Right lung (tissue), 10 donors: Measurements from ENCODE around the gene ZNF765. TPM values are rescaled to one million over a fixed set of nuclear protein-coding genes. Genes with fewer than 3 reads are reported as not detected.
"Not testable (repeated sequence)": the region's sequence is repeated elsewhere in the genome, so short reads cannot be mapped to it uniquely, and the experiment has no call there.

Experiments
- DNase-seq, 2 donors: peaks; one replicate each; pipeline ENCODE4 v3.0.0-alpha.2; 2013
- long read RNA-seq, 8 donors: transcript quantifications; one replicate each; lab custom pipeline, GENCODE V29; 2026
- polyA plus RNA-seq, 5 donors: library from polyadenylated mRNA; unstranded; fragments of 120-200 nt; gene quantifications; one replicate each; pipeline versions ENCODE4 v1.2.1 to v1.2.3, GENCODE V29; 2013; ENCODE audit warnings: inconsistent platforms in 1 of 5, low replicate concordance in 1 of 5; ENCODE audit not compliant: insufficient read length in 5 of 5, insufficient read depth in 1 of 5

Gene ZNF765
- 10 to 100 TPM in 4 of 5 donors, 1 to 10 TPM in 1; 8.2 to 18.2 (median 13.9) TPM for polyA plus RNA-seq
- long read RNA-seq, donor 1, full-length matches to known transcripts, result 4 of 4 reads
- long read RNA-seq, donor 1, partial matches to known transcripts, result 0 of 4 reads
- long read RNA-seq, donor 1, other reads (novel, unspliced or antisense), result 0 of 4 reads
- long read RNA-seq, donor 2, partial matches to known transcripts, result 0 of 1 reads
- long read RNA-seq, donor 2, other reads (novel, unspliced or antisense), result 0 of 1 reads
- long read RNA-seq, donor 3, full-length matches to known transcripts, result 1 of 14 reads
- long read RNA-seq, donor 3, partial matches to known transcripts, result 13 of 14 reads
- long read RNA-seq, donor 3, other reads (novel, unspliced or antisense), result 0 of 14 reads
- long read RNA-seq, donor 4, full-length matches to known transcripts, result 1 of 1 reads
- long read RNA-seq, donor 4, partial matches to known transcripts, result 0 of 1 reads
- long read RNA-seq, donor 4, other reads (novel, unspliced or antisense), result 0 of 1 reads
- long read RNA-seq, donor 5, full-length matches to known transcripts, result 4 of 4 reads
- long read RNA-seq, donor 5, partial matches to known transcripts, result 0 of 4 reads
- long read RNA-seq, donor 5, other reads (novel, unspliced or antisense), result 0 of 4 reads
- long read RNA-seq, donor 6, full-length matches to known transcripts, result 5 of 15 reads
- long read RNA-seq, donor 6, partial matches to known transcripts, result 10 of 15 reads
- long read RNA-seq, donor 6, other reads (novel, unspliced or antisense), result 0 of 15 reads
- long read RNA-seq, donor 7, full-length matches to known transcripts, result 1 of 1 reads
- long read RNA-seq, donor 7, partial matches to known transcripts, result 0 of 1 reads
- long read RNA-seq, donor 7, other reads (novel, unspliced or antisense), result 0 of 1 reads
- long read RNA-seq, donor 8, result 0 reads

GRCh38 chr19:53394974-53395839, at the start of gene ZNF765:
Gene ZNF765, plus strand, starts transcription at chr19:53395149. Its CDS starts 2,867 bp downstream, at chr19:53398016.
- DNase-seq, result peak; percentile 92 to 93

- no peak for DNase-seq
Observed at GRCh38 chr19:53355739-53356138, 39.2 kb upstream of the ZNF765 start.

DNA sequence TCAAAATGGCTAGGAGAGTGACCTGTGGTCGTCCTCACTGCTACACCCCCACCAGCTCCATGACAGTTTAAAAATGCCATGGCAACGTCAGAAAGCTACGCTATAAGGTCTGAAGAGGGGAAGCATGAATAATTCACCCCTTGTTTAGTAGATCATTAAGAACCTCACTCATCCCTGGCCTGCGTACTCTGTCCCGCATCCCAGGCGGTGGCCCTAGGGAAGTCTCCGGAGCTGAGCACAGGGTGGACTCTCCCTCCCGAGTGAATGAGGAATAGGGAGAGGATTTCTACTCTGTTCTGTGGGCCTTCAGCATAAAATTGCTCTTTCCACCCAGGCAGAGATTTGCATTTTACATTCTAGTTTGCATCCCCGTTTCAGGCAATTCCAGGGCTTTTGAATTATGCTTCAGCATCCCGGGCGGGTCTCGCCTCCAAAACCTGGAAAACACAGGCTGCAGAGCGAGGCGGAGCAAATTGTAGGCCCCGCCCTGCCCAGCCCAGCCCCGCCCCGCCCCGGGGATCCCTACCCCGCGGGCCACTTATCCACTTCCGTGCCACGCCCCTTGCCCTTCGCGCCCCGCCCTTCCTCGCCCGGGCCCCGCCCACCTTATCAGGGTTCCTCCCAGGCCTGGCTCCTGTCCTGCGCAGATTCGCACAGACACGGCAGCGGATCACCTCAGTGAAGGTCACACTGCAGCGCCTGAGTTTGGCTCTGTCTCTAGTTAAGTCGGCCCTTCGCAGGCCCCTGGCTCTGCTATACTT, 36.9 kb upstream of the ZNF765 start:
- no peak for DNase-seq

- not testable (repeated sequence) for DNase-seq
Observed at GRCh38 chr19:53360056-53360455, 34.9 kb upstream of the ZNF765 start.

GRCh38 chr19:53365134-53365898, 29.6 kb upstream of the ZNF765 start, which contains the start of gene ZNF525:
Gene ZNF525, plus strand, starts transcription at chr19:53365705. Its CDS starts 6,577 bp downstream, at chr19:53372282.
- peak; percentile 82 to 88 for DNase-seq

GRCh38 chr19:53365899-53366493, 29.0 kb upstream of the ZNF765 start:
- DNase-seq, result no peak

DNA sequence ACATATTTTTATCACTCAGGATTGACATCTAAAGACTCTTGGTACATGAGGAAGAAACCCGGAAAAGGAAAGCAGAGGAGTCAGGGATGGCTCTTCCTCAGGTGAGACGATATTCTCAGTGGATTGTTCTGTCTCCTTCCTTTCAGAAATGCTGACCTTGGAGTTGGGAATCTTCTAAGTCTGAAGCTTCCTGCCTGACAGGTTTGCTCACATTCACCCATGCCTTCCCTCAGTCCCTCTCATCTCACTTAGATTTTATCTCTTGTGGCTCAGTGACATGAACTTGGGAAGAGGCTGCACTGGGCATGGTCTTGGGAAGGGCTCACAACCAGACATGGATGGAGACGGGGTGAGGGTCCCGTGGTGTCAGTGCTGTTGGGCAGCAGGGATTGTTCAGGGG, 22.8 kb upstream of the ZNF765 start:
- no peak for DNase-seq

GRCh38 chr19:53374288-53374687, 20.7 kb upstream of the ZNF765 start:
- DNase-seq, result no peak

DNA sequence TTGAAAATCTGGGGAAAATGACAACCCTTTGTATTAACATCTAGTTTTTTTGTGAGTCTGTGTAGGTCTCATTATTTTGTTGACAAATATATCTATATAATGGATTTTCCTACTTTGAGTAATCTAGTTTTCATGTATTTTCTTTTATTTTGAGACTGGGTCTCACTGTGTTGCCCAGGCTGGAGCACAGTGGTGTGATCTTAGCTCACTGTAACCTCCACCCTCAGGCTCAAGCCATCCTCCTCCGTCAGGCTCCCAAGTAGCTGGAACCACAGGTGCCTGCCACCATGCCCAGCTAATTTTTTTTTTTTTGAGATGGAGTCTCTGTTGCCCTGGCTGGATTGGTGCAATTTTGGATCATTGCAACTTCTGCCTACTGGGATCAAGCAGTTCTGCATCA, 20.2 kb upstream of the ZNF765 start:
- no peak for DNase-seq

DNA sequence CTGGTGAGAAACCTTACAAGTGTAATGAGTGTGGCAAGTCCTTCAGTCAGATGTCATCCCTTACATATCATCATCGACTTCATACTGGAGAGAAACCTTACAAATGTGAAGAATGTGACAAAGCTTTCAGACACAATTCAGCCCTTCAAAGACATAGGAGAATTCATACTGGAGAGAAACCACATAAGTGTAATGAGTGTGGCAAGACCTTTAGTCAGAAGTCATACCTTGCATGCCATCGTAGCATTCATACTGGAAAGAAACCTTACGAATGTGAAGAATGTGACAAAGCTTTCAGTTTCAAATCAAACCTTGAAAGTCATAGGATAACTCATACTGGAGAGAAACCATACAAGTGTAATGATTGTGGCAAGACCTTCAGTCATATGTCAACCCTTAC, 13.6 kb upstream of the ZNF765 start:
- DNase-seq, result no peak

- DNase-seq, result no peak
Observed at GRCh38 chr19:53388168-53388567, 6.8 kb upstream of the ZNF765 start.

- DNase-seq, result no peak
Observed at GRCh38 chr19:53388904-53389303, 6.0 kb upstream of the ZNF765 start.

GRCh38 chr19:53389571-53389970, 5.4 kb upstream of the ZNF765 start:
- DNase-seq, result no peak

DNA sequence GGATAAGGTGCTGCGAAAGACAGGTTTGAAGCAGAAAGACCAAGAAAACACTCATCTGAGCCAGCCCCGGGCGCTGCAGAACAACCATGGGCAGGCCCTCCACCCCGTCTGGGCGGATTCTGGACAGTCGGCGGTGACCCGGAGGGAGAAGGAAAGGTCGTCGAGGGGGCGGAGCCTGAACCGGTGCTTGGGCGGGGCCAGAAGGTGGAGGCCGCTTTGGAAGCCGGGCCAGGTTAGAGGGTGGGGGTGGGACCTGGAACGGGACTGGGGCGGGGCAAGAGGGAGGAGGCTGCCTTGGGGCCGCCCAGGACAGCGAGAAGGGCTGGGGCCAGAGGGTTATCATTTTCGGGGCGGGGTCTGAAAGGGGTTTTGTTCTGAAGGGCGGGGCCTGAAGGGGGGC, 5.0 kb upstream of the ZNF765 start:
- no peak for DNase-seq

DNA sequence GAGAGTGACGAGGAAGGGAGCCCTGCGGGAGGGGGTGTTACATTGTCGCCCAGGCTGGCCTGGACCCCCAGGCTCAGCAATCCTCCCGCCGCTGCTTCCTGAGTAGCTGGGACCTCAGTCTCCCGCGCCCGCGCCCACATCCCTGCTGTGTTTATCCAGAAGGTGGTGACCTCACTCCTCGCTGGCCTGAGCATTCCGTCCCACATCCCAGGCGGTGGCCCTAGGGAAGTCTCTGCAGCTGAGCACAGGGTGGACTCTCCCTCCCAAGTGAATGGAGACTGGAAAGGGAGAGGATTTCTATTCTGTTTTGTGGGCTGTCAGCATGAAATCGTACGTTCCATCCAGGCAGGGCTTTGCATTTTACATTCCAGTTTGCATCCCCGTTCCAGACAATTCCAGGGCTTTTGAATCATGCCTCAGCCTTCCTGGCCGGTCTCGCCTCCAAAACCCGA, 401 bp upstream of the ZNF765 start:
- no peak for DNase-seq

DNA sequence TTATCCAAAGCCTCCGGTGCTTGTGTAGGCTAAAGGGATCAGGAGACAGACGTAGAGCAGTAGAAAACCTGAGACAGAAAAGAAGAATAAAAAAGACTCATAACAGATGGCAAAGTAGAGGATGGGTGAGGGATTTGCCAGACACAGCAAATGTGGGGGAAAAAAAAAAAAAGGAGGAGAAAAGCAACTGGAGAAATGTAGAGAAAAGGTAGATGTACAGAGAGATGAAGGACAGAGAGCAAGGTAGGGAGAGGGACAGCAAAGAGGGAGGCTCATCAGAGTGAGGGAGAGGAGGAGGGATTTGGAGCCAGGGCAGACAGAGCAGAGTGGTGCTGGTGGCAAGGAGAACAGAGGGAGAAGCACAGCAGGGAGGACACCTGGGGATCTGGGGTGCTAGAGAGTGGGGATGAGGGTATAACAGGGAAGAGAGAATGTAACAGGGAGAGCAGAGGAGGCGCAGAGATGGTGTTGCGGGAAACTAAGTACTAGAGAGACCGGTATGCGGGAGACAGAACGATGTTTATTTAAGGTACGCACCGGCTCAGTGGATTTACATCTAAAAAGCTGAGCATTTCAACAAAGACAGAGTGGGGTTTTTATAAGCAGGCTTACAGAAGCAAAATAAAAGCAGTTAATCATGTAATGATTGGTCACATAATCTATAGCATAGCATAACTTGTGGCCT, 1.0 kb downstream of the ZNF765 start:
- DNase-seq, result not testable (repeated sequence)

- DNase-seq, result no peak
Observed at GRCh38 chr19:53396525-53396868, 1.5 kb downstream of the ZNF765 start.

- DNase-seq, result not testable (repeated sequence)
Observed at GRCh38 chr19:53397918-53398317, 3.0 kb downstream of the ZNF765 start.
